Lung (tissue), 12 donors: ENCODE data around the gene RRP1. TPM values are rescaled to one million over a fixed set of nuclear protein-coding genes. Genes with fewer than 3 reads are reported as not detected.

ENCODE experiments used
- ATAC-seq: fragments of 200-7000 bp; cut with Tn5 transposase; one replicate; pipeline ENCODE4 v1.9.1; 2020; ENCODE audit warnings: moderate number of reproducible peaks; ENCODE audit not compliant: insufficient read depth, low FRiP score
- DNase-seq, 3 donors: peaks; one replicate each; pipeline ENCODE4 v3.0.0-alpha.2; 2013 to 2017
- H3K27ac ChIP-seq, 2 donors: one replicate each; pipeline ENCODE4 v1.5.1; 2013; ENCODE audit warnings: mild to moderate bottlenecking in 2 of 2, moderate library complexity in 2 of 2, control low read depth in 1 of 2, inconsistent platforms in 1 of 2, low read depth in 1 of 2, low read length in 1 of 2
- H3K27me3 ChIP-seq, 3 donors: one replicate each; pipeline ENCODE4 v1.5.1; 2013; ENCODE audit warnings: low read length in 2 of 3; ENCODE audit not compliant: control insufficient read depth in 3 of 3, insufficient read depth in 3 of 3
- H3K36me3 ChIP-seq, 4 donors: one replicate each; pipeline ENCODE4 v1.5.1; 2013; ENCODE audit warnings: low read length in 4 of 4, mild to moderate bottlenecking in 1 of 4, moderate library complexity in 1 of 4; ENCODE audit not compliant: control insufficient read depth in 4 of 4, insufficient read depth in 4 of 4
- H3K4me1 ChIP-seq, 5 donors: one replicate each; pipeline ENCODE4 v1.5.1; 2013; ENCODE audit warnings: low read length in 5 of 5, mild to moderate bottlenecking in 2 of 5, moderate library complexity in 1 of 5; ENCODE audit not compliant: control insufficient read depth in 5 of 5, insufficient read depth in 5 of 5
- H3K4me3 ChIP-seq: one replicate; pipeline ENCODE4 v1.5.1; 2013; ENCODE audit warnings: mild to moderate bottlenecking, control low read depth, moderate library complexity
- H3K9ac ChIP-seq, 2 donors: one replicate each; pipeline ENCODE4 v1.5.1; 2013; ENCODE audit warnings: low read length in 2 of 2, control low read depth in 1 of 2; ENCODE audit not compliant: insufficient read depth in 1 of 2
- H3K9me3 ChIP-seq, 4 donors: one replicate each; pipeline ENCODE4 v1.5.1; 2013; ENCODE audit warnings: low read length in 3 of 4, mild to moderate bottlenecking in 1 of 4, moderate library complexity in 1 of 4; ENCODE audit not compliant: control insufficient read depth in 4 of 4, insufficient read depth in 3 of 4
- WGBS, 2 donors: extraction: QIAGEN DNeasy Blood & Tissue Kit; methylation state at CpG; one replicate each; pipeline ENCODE4 v1.1.7; 2013; 5-methylcytosine and 5-hydroxymethylcytosine counted together
- polyA plus RNA-seq, 2 donors: library from polyadenylated mRNA; stranded (reverse); fragments of 200-250 nt; gene quantifications; one replicate each; pipeline ENCODE4 v1.2.1, GENCODE V29; 2013
- total RNA-seq, 2 donors: library from RNA; depleted of rRNA in 1 of 2; stranded (reverse); fragments of >200 nt in 1 of 2; gene quantifications; one replicate each; pipeline ENCODE4 v1.2.1, GENCODE V29; 2014 to 2021
- TF ChIP-seq, protein P1 (sequence below): IDR thresholded peaks from 2 replicates; pipeline ENCODE4 v1.5.1; 2012; ENCODE audit warnings: mild to moderate bottlenecking; ENCODE audit errors: control extremely low read depth, extremely low read depth
- donor health status: control.
- donor health status: control.
- donor health status: Bipolar disorder and iron deficiency.
- donor health status: healthy.
- donor health status: DM: yes; HTN: yes; CAD: no.

Gene RRP1
- total and polyA plus RNA-seq, 4 donors, result 15.8 to 26.7 (median 19.5) TPM

- DNase-seq (peak in 1 of 3 donors; percentile 4), ATAC-seq (no peak)
- TF ChIP-seq, protein P1, sequence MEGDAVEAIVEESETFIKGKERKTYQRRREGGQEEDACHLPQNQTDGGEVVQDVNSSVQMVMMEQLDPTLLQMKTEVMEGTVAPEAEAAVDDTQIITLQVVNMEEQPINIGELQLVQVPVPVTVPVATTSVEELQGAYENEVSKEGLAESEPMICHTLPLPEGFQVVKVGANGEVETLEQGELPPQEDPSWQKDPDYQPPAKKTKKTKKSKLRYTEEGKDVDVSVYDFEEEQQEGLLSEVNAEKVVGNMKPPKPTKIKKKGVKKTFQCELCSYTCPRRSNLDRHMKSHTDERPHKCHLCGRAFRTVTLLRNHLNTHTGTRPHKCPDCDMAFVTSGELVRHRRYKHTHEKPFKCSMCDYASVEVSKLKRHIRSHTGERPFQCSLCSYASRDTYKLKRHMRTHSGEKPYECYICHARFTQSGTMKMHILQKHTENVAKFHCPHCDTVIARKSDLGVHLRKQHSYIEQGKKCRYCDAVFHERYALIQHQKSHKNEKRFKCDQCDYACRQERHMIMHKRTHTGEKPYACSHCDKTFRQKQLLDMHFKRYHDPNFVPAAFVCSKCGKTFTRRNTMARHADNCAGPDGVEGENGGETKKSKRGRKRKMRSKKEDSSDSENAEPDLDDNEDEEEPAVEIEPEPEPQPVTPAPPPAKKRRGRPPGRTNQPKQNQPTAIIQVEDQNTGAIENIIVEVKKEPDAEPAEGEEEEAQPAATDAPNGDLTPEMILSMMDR, result no peak
- 82 to 88% methylated on average over 17 of the region's 17 CpGs for WGBS, 2 donors
- Histone ChIP-seq H3K9me3 (no peaks in the 10 kb centered on the region), H3K9ac (no peak overlapping the region), H3K36me3 (no peaks in the 10 kb centered on the region), H3K27me3 (peaks cover 0 to 4% (median 0%) of the 10 kb centered on the region in 3 donors), H3K27ac (no peak overlapping the region), H3K4me1 (no peaks in the 10 kb centered on the region), H3K4me3 (no peak overlapping the region)
These were observed 35.2 kb downstream of the RRP1 start for GRCh38 chr21:43824333-43825241.

DNA sequence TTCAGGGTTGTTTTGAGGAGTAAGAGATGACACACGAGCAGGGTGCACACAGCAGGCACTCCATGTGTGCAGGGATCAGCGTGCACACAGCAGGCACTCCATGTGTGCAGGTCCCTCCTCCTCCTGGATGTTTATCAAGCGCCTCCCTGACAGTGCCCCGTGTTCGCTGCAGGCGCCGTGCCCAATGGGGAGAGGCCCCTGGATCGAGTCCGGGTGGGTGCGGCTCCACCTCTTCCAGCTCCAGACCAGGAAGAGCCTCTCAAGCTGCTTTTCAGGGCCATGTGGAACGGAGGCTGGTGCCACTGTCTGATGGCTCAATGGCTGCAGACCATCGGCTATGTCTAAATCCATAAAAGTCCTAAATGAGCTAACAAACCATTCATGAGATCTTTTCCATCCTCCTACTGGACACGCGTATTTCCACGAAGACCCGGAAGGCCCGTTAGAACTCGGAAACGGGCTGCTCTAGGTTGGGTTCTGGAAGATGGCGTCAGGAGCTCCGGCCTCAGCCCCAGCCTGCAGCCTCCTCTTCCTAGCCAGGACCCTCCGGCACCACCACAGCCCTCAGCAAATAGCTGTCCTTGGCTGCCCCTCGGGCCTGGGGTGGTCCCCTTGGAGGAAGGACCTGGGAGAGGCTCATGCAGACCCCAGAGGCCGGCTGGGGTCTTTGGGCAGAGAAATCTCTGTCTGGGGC lies 36.0 kb downstream of the RRP1 start:
- ATAC-seq, result no peak

DNA sequence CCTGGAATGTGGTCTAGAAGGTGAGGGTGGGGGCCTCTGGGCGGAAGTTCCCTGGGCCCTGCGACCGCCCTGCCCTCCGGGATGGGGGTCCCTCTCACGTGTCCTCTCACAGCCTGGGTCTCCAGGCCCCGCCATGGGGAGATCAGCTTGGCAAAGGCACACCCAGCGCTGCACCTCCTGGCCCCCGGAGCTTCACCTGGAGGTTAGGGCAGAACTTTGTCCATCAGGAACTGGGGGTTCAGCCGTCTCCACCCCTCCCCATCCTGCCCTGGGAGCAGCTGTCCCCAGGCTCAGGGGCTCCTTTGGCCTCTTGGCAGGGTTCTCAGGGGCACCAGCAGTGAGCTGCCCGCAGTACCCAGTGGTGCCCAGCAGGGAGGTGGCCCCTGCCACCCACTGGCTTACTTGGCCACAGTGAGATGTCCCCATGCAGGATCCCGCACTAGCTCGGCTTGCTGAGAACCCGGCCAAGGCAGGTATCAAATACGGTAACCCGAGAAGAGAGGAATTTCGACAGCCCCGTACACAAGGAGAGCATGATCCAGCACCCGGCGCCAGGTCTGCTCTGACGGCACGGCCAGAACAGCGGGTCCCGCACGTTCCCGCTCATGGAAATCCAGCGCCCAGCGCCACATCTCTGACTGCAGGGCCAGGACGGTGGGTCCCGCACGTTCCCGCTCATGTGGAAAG lies 36.7 kb downstream of the RRP1 start:
- no peak overlapping the region for H3K4me3 ChIP-seq
- H3K36me3 ChIP-seq, result no peaks in the 10 kb centered on the region
- no peak overlapping the region for H3K27ac ChIP-seq
- ATAC-seq (no peak), DNase-seq (peak; percentile 31 to 72 (median 61))
- H3K9me3 ChIP-seq, result no peaks in the 10 kb centered on the region
- TF ChIP-seq, protein P1, result no peak
- no peaks in the 10 kb centered on the region for H3K4me1 ChIP-seq
- WGBS, 2 donors, result 64 to 65% methylated on average over 30 to 31 of the region's 31 CpGs
- peaks cover 0 to 4% (median 0%) of the 10 kb centered on the region in 3 donors for H3K27me3 ChIP-seq
- no peak overlapping the region for H3K9ac ChIP-seq

More for the DNA sequence above, 36.0 kb downstream of the RRP1 start:
- Histone ChIP-seq H3K4me3 (no peak overlapping the region), H3K27me3 (peaks cover 0 to 4% (median 0%) of the 10 kb centered on the region in 3 donors), H3K4me1 (no peaks in the 10 kb centered on the region), H3K36me3 (no peaks in the 10 kb centered on the region), H3K9ac (no peak overlapping the region), H3K27ac (no peak overlapping the region), H3K9me3 (no peaks in the 10 kb centered on the region)
- TF ChIP-seq, protein P1, result no peak
- WGBS, 2 donors, result 88 to 92% methylated on average over 24 of the region's 24 CpGs
- DNase-seq, result peak in 1 of 3 donors; percentile 5
